ENCODE measurements around the gene TSPAN4.

The TSPAN4 gene

GRCh38 chr11:873706-874105 lies 31.1 kb downstream of the TSPAN4 start:
- TF ChIP-seq CTCF (IDR thresholded peaks at IDR 0.05; ENCODE audit: low read depth, low read length, missing control alignments), result no peak
- H3K4me3 ChIP-seq (ENCODE audit: low read depth, low read length), result no peak overlapping the region

GRCh38 chr11:875203-875602 lies 32.6 kb downstream of the TSPAN4 start:
- H3K4me3 ChIP-seq (ENCODE audit: low read depth, low read length), result no peak overlapping the region
- DNase-seq (ENCODE audit: low read depth), result no peak
- TF ChIP-seq CTCF (IDR thresholded peaks at IDR 0.05; ENCODE audit: low read depth, low read length, missing control alignments), result no peak

More at GRCh38 chr11:873706-874105, 31.1 kb downstream of the TSPAN4 start:
- no peak for DNase-seq (ENCODE audit: low read depth)

- no peak for TF ChIP-seq CTCF (IDR thresholded peaks at IDR 0.05; ENCODE audit: low read depth, low read length, missing control alignments)
- DNase-seq (ENCODE audit: low read depth), result no peak
- no peak overlapping the region for H3K4me3 ChIP-seq (ENCODE audit: low read depth, low read length)
Measured at GRCh38 chr11:875769-876301, 33.2 kb downstream of the TSPAN4 start.

GRCh38 chr11:876545-876944 lies 33.9 kb downstream of the TSPAN4 start:
- H3K4me3 ChIP-seq (ENCODE audit: low read depth, low read length), result no peak overlapping the region
- TF ChIP-seq CTCF (IDR thresholded peaks at IDR 0.05; ENCODE audit: low read depth, low read length, missing control alignments), result no peak
- DNase-seq (ENCODE audit: low read depth), result no peak

- no peak for DNase-seq (ENCODE audit: low read depth)
Measured at GRCh38 chr11:877565-877964, 34.9 kb downstream of the TSPAN4 start.

GRCh38 chr11:880447-880846 lies 37.8 kb downstream of the TSPAN4 start:
- no peak for DNase-seq (ENCODE audit: low read depth)

More at GRCh38 chr11:877565-877964, 34.9 kb downstream of the TSPAN4 start:
- no peak overlapping the region for H3K4me3 ChIP-seq (ENCODE audit: low read depth, low read length)
- TF ChIP-seq CTCF (IDR thresholded peaks at IDR 0.05; ENCODE audit: low read depth, low read length, missing control alignments), result no peak

More at GRCh38 chr11:880447-880846, 37.8 kb downstream of the TSPAN4 start:
- no peak for TF ChIP-seq CTCF (IDR thresholded peaks at IDR 0.05; ENCODE audit: low read depth, low read length, missing control alignments)
- H3K4me3 ChIP-seq (ENCODE audit: low read depth, low read length), result no peak overlapping the region
